ENCODE measurements around the gene AMOTL1.
"Not testable (repeated sequence)": the region's sequence is repeated elsewhere in the genome, so short reads cannot be mapped to it uniquely, and the experiment has no call there.

Gene AMOTL1

GRCh38 chr11:94876645-94877442 is 108.7 kb downstream of the AMOTL1 start:
- DNase-seq (ENCODE audit: low read depth in 2 of 3, low spot score in 1 of 3): peak; percentile 49 to 62 (median 57)

GRCh38 chr11:94877443-94878200 is 109.5 kb downstream of the AMOTL1 start:
- no peak for DNase-seq (ENCODE audit: low read depth in 2 of 3, low spot score in 1 of 3)

- DNase-seq (ENCODE audit: low read depth in 2 of 3, low spot score in 1 of 3): no peak
These were observed 110.8 kb downstream of the AMOTL1 start for GRCh38 chr11:94879006-94879405.

GRCh38 chr11:94880216-94880615 is 112.1 kb downstream of the AMOTL1 start:
- DNase-seq (ENCODE audit: low read depth in 2 of 3, low spot score in 1 of 3): no peak

- DNase-seq (ENCODE audit: low read depth in 2 of 3, low spot score in 1 of 3): no peak
These were observed 114.8 kb downstream of the AMOTL1 start for GRCh38 chr11:94882931-94883330.

- no peak for DNase-seq (ENCODE audit: low read depth in 2 of 3, low spot score in 1 of 3)
These were observed 115.7 kb downstream of the AMOTL1 start for GRCh38 chr11:94883878-94884277.

GRCh38 chr11:94884376-94884775 is 116.2 kb downstream of the AMOTL1 start:
- DNase-seq (ENCODE audit: low read depth in 2 of 3, low spot score in 1 of 3): no peak

- no peak for DNase-seq (ENCODE audit: low read depth in 2 of 3, low spot score in 1 of 3)
These were observed 117.0 kb downstream of the AMOTL1 start for GRCh38 chr11:94885133-94885532.

GRCh38 chr11:94885581-94885980 is 117.4 kb downstream of the AMOTL1 start:
- DNase-seq (ENCODE audit: low read depth in 2 of 3, low spot score in 1 of 3): no peak

- DNase-seq (ENCODE audit: low read depth in 2 of 3, low spot score in 1 of 3): no peak
These were observed 120.0 kb downstream of the AMOTL1 start for GRCh38 chr11:94888204-94888603.

- no peak for DNase-seq (ENCODE audit: low read depth in 2 of 3, low spot score in 1 of 3)
These were observed 127.3 kb downstream of the AMOTL1 start for GRCh38 chr11:94895451-94895850.

GRCh38 chr11:94895971-94896370 is 127.8 kb downstream of the AMOTL1 start:
- no peak for DNase-seq (ENCODE audit: low read depth in 2 of 3, low spot score in 1 of 3)

- peak in 1 of 3 donors; percentile 20 for DNase-seq (ENCODE audit: low read depth in 2 of 3, low spot score in 1 of 3)
These were observed 129.2 kb downstream of the AMOTL1 start for GRCh38 chr11:94897330-94897768.

GRCh38 chr11:94907226-94907625 is 139.1 kb downstream of the AMOTL1 start:
- no peak for DNase-seq (ENCODE audit: low read depth in 2 of 3, low spot score in 1 of 3)

GRCh38 chr11:94909371-94909820 is 141.2 kb downstream of the AMOTL1 start:
- DNase-seq (ENCODE audit: low read depth in 2 of 3, low spot score in 1 of 3): no peak

GRCh38 chr11:94910270-94910669 is 142.1 kb downstream of the AMOTL1 start:
- DNase-seq (ENCODE audit: low read depth in 2 of 3, low spot score in 1 of 3): no peak

- no peak for DNase-seq (ENCODE audit: low read depth in 2 of 3, low spot score in 1 of 3)
These were observed 142.6 kb downstream of the AMOTL1 start for GRCh38 chr11:94910779-94911178.

GRCh38 chr11:94912806-94913205 is 144.7 kb downstream of the AMOTL1 start:
- DNase-seq (ENCODE audit: low read depth in 2 of 3, low spot score in 1 of 3): no peak

GRCh38 chr11:94913718-94914394 is 145.7 kb downstream of the AMOTL1 start:
- DNase-seq (ENCODE audit: low read depth in 2 of 3, low spot score in 1 of 3): not testable (repeated sequence)

- no peak for DNase-seq (ENCODE audit: low read depth in 2 of 3, low spot score in 1 of 3)
These were observed 152.2 kb downstream of the AMOTL1 start for GRCh38 chr11:94920311-94920710.

- no peak for DNase-seq (ENCODE audit: low read depth in 2 of 3, low spot score in 1 of 3)
These were observed 154.3 kb downstream of the AMOTL1 start for GRCh38 chr11:94922321-94923003.
